Measurements from ENCODE around the gene STK35.

STK35 gene

DNA sequence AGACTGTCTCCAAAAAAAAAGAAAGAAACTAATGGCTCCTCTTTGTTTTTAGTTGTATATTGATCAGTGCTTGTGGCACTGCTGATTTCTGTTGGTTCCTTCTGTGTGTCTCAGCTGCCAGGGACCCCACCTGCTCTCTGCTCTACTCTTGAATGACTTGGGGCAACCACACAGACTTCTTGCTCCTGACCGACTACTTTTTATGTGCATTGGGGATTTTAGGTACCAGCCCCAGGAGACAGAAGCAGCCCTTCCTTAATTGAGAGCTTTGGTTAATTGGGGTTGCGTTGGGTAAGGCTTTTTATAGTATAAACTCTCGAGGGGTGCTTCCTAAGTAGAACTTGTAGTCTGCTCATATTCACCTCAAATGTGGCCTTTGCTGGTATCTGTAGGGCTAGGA lies 6.9 kb downstream of the STK35 start:
- DNase-seq: no peak

DNA sequence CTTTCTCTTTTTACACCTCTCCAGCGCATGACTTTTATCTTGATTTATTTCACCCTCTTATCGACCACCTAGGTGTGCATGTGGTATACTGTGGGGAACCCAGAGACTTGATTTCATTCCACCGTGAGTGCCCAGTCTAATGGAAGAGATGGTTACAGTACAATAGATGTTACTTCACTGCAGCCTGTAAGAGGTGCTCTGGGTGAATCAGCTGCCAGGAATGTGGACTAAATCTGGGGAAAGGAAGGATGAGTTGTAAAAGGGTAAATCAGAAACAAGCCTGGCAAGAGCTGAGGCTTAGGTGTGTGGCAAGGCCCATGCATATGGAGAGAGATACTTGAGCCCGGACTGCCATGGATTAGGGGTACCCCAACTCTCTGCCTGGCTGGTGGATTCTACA lies 7.4 kb downstream of the STK35 start:
- DNase-seq: no peak

DNA sequence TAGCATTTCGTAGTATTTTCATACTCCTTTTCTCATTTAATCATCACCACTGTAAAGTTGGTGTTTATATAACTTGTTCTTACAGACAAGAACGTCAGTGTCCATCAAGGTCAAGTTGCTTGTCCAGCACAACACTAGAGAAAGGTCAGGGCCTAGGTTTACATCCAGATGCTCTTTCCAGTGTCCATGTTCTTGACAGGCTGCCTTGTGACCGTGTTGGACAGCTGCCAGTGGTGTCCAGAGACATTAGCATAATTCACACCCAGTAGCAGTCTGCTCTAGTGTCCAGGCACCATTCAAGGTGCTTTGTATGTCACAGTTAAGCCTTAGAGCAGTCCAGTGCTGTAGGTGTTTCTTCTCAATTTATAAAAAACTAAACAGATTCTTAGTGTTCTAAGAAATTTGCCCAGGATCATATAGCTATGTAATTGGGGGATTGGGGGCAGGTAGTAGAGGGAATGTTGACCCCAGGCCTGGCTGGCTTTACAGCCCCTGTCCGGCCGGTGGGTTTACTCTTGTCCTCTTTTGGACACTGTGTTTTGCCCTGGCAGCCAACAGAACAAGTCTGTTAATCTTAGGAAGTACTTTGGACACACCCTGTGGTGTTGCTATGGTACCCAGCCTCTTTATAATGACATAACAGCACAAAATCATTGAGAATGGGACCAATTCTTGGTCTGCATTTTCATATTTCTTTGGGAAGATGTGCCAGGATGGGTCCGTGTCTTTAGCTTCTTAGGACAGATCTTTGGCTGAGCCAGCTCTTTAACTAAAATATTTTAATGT lies 8.0 kb downstream of the STK35 start:
- no peak for DNase-seq

DNA sequence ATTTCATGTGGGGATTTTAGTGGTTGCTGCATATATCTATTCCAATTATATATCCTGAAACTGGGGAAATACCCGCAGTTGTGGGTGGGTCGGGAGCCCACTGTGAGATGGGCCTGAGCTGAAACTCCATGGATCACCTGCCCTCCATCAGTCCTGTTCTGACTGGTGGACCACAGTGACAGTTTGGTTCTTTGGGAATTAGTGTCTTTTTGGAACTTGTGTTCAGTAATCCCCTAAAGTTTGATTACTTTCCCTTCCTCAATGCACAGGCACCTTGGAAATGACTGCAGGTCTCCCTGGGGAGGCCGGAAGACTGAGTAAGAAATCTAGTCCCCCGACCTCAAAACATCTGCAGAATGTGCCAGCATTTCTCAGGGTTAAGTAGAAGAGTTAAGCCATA lies 11.3 kb downstream of the STK35 start:
- DNase-seq: no peak

DNA sequence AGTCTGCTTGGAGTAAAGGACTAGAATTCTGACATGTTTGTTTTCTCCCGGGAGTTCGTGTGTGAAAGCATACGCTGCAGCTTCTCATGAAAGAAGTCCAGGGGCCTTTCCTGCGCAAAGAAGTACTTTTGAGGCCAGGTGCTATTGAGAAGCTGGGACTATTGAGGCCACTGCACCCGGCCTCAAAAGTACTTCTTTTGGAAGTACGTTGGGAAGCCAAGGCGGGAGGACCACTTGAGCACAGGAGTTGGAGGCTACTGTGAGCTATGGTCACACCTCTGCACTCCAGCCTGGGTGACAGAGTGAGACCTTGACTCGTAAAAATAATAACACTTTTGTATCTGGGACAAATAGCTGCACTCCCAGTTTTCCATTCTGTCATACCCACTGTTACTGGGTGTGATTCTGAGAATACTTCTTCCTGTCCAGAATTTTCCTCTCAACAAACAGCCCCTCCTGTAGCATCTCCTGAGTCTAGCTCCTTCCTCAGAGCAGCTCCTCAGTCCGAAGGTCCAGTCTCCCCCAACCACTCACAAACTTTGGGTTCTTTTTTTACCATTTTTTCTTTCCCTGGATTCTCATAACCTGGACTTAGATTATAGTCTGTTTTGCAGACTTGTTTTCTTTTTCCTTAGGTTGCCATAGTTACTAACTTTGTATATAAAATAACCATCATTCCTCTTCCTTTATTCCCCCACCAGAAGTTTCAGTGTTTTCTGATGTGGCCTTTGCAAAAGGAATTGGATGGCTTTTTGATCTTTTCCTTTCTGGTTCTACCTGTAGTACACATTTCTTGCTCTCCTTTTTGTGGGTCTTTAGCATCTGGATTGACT lies 12.7 kb downstream of the STK35 start:
- DNase-seq: no peak

DNA sequence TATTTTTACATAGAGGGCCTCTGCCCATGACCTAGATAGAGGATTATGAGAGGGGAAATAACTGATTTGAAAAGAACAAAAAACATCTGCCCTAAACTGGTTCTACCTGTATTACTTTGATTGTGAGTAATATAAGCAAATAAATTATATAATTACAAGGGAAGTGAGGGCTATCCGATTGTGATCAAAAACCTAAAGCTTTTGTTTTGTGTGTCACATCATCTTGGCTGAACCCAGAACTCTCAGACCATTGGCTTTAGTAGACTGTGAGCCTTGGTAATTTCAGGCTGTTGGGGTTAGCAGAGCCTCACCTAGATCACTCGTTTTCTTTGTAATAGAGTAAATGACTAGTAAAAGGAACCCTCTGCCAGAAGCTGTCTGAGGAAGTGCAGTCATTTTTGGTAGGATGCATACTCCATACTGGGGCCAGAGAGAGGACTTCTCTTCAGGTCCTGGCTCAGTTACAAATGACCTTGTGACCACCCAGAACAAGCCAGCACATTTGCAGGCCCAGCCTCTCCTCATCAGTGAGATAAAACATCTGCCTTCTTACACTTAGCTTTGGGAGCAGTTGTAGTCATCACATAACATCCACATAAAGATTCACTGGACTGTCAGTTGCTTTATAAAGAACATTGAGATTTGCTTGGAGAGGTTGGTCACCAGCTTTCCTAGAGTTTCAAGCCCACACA lies 13.5 kb downstream of the STK35 start:
- DNase-seq: no peak

DNA sequence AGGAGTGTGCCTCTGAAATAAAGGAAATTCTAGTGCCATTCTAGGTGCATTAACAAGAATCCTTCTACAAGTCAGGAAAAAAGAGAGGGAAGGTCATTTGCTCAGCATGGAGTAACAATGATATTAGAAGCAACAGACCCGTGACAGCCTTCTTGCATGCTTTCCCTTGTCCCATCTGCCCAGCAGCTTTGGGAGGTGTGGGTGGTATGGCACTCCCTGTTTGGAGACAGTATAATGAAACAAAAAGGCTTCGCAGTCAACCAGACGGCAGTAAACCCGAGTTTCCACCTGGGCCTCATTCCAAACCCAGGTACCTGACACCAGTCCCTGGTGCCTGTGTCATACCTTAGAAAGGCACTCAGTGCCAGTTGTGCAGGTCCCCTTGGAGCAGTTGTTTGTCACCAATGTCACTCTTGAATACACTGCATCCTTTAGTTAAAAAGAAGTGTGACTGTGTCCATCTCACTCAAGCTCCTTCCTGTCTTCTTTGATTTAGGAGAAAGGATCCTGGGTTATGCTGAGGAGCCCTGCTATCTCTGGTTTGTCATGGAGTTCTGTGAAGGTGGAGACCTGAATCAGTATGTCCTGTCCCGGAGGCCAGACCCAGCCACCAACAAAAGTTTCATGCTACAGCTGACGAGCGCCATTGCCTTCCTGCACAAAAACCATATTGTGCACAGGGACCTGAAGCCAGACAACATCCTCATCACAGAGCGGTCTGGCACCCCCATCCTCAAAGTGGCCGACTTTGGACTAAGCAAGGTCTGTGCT lies 14.7 kb downstream of the STK35 start:
- DNase-seq: no peak

DNA sequence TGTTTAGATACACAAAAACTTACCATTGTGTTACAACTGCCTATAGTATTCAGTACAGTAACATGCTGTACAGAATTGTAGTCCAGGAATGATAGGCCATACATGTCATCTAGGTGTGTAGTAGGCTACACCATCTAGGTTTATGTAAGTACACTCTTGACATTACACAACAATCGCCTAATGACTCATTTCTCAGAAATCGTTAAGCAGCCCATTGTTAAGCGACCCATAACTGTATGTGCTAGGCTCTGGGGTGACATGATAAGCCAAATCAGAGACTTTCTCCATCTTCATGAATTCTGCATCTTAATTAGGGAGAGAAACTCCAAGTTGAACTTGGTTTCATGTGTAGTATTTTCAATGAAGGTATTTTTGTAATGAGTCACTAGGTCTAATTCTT lies 17.2 kb downstream of the STK35 start:
- no peak for DNase-seq

DNA sequence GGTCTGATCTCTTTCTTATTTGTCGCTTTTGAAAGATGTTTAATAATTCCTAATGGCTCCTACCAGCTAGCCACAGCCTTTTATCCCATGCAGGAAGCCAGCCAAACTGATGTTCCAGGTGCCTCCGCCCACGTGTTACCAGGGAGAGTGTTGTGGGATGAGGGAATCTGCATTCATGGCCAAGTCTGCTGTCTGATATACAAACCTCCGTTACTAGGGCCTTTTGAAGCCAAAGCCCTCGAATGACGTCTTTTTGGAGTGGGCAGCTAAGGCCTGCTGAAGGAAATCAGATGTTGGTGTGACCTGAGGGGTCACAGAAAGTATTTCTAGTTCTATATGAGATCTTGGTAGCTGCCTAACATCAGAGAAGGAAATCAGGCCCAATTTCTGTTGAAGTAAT lies 21.3 kb downstream of the STK35 start:
- no peak for DNase-seq

DNA sequence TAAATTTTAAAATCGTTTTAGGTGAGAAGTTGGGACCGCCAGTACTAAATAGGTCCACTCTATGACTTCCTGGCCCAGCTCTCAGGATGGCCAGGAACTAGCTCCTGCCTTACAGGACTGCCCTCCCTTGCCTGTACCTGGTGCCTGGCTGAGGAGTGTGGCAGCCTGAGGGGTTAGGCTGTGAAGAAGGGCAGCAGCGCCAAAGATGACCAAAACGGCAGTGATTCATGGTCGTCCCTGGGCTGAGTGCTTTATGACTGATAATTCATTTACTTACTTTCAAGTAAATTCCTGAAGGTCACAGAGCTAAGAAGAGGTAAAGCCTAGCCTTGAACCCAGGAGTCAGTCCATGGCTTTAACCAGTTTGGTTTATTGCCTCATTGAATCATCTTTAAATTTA lies 22.1 kb downstream of the STK35 start:
- DNase-seq: no peak

DNA sequence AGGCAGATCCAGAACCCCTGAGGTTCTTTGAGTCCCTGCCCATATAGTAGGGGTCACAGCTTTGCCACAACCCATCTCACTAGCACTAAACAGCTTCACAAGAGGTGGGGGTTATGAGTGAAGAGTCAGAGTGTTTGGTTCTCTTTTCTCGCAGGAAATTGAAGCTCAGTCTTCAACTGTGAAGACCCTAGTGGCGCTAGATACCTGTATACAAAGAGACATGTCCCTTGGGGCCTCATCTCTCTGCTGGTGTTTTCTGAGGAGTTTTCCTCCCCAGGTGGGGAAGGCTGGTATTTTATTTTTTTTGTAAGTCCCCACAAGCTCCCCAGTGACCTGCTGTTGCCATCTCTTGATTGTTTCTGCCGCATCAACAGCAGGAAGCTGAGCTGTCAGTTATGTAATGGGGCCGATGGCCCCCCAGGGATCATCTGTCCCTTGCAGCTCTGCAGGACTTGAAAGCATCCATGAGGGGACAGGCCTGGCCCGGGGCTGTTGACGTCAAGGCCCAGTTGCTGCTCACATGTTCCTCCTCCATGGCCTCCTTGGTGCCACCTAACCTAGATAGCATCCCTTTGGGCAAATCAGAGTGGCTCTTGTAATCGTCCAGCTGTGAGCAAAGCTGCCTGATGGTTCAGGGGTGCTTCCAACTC lies 23.1 kb downstream of the STK35 start:
- no peak for DNase-seq

DNA sequence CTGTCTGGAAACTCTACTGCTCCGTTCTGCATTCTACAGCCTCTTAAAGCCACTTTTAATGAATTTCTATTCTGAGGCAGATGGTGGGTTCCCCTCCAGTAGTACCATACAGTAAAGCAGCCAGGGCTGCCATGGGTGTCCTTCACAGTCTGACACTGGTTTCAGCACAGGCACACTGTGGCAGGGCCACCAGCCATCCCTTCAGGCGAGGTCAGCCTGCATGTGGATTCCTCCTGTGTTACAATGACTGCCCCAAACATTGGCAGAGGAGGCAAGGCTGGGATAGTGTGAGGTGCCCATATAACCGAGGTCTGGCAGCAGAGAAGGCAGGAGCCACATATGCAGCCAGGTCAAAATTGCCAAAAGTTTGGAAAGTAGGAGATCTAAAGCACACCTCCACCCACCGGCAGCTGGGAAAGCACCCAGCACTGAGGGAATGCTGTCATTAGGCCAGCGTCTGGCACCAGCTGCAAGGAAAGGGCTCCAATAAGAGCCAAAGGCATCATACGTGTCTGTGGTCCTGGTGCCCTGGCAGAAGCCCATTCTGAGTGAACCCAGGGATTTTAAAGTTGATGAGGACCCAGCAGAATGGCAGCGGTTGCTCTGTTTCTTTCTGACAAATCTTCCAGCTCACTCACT lies 24.0 kb downstream of the STK35 start:
- DNase-seq: no peak

DNA sequence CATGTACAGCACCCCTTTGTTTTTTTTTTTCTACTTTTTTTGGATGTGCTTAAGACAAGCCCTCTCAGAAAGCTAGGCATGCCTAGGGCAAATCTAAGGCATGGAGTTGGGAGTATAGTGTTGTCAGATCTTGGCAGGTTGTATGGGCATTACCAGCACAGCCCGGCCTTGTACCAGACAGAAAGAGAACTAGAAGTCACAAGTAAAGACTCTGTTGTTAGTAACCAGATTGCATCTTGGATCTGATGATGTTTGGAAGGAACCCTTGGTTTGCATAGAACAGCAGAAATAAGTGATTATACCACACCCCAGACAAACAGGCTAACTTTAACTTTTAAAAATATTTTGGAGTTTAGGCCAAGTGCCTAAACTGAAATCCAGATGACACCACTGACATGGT lies 25.6 kb downstream of the STK35 start:
- DNase-seq: no peak

DNA sequence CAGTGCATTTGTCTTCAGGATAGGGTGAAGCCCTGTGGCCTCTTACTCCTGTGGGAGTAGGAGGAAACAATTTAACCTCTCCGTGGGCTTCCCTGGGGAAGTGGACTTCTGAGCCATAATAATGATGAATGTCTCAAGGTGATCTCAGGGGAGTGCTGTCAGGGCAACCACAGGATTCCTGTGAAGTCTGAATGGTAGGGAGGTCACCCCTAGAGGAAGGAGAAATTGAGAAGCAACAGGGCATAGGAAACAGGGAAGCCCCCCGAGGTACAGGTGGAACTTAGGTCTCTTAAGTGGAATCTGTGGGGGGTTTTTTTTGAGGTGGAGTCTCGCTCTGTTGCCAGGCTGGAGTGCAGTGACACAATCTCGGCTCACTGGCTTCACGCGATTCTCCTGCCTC lies 26.9 kb downstream of the STK35 start:
- no peak for DNase-seq

DNA sequence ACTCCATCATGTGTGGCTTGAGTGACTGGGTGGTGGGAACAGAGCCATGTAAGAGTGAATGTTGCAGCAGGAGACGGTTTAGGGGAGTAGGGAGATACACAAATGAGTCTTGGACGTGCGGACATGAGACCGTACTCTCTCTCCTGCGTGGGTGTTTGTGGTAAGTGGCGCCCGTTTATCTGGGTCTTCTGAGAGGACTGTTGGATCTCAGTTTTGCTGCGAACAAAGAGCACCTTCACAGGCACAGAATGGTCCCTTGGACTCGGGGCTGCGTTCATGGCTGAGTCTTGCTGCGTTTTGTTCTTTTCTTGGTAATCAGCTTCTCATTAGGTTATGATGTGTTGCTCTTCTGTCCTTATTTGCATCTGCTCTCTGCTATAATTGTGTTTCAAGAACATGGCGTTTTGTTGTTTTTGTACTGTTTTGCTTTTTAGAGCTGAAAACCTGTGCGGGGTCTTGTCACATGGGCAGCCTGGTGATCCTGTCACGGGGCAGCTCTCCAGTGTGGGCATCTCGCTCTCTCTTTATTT lies 28.5 kb downstream of the STK35 start:
- no peak for DNase-seq

DNA sequence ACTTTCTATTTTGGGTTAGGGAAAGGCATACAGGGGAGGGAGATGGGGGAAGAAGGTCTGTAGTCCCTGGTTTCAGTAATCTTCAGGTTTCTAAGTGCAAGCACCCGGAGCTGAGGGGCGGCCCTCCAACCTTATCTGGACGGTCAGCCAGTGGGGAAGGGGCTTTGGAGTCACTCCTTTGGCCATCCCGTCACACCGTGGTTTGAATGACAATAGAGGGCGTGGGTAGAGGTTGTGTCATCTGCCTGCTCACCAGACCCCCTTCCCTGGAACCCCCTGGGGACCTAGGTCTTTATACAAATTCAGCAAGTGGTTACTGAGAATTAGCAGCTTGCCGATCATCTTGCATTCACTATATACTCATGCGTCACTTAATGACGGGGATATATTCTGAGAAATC lies 29.1 kb downstream of the STK35 start:
- DNase-seq: no peak

DNA sequence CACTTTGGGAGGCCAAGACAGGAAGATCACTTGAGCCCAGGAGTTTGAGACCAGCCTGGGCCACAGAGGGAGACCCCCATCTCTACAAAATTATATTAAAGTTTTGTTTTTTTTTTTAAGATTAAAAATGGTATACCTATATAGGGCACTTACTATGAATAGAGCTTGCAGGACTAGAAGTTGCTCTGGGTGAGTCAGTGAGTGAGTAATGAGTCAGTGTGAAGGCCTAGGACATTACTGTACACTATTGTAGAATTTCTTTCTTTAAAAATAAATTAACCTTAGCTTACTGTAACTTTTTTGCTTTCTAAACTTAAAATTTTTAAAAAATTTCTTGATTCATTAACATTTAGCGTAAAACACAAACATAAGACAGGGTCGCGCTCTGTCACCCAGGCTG lies 29.7 kb downstream of the STK35 start:
- DNase-seq: no peak

DNA sequence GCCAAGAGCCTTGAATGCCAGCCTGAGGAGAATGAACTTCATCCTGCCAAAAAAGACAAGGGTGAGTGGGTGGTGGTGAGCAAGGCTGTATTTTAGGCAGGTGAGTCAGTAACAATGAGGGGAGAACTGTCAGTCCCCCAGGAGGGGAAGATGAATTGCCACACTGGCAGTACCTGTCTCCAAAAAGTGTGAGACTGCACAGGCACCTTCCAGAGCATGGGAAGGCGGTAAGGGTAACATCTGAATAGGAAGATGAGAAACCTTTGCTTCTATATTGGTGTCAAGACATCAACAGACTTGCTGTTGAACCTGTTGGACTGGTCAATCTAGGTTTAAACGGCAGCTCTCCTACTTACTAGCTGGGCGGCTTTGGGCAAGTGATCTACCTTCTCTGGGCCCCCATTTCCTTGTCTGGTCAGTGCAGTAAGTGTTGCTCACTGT lies 30.9 kb downstream of the STK35 start:
- no peak for DNase-seq

DNA sequence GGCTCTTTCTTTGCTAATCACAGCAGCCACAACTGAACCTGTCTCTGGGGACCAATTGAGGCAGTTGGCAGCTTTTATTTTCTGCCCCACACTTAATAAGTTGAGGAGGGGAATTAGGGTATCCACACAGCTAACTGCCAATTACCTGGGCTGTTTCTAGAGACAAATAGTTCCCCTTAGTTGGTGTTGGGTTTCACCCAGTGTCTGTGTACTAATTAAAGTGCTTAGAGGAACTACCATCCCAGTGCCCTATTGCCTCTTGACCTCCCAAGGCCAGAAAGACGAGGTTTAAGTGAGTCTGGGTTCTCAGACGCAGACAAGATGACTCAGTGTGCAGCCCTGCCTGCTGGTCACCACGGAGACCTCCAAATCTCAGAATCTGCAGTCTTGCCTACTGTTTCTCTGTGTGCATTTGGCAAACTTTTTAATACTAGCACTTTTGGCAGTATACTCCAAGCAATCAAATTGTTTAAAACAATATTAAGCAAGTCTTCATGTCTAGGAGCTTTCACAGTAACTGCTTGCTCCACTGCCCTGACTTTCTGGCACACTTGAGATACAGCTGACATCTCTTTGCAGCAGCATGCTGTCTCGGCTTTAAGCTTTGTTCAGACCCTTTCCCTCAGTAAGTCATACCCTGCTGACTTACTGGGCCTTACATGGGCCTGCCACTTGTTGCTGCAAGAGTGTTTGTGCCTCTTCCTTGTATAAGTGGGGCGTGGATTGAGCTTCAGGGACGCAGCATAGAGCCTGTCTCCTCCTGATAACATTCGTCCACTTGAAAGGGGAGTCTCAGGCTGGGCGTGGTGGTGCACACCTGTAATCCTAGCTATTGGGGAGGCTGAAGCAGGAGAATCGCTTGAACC lies 31.9 kb downstream of the STK35 start:
- DNase-seq: no peak

DNA sequence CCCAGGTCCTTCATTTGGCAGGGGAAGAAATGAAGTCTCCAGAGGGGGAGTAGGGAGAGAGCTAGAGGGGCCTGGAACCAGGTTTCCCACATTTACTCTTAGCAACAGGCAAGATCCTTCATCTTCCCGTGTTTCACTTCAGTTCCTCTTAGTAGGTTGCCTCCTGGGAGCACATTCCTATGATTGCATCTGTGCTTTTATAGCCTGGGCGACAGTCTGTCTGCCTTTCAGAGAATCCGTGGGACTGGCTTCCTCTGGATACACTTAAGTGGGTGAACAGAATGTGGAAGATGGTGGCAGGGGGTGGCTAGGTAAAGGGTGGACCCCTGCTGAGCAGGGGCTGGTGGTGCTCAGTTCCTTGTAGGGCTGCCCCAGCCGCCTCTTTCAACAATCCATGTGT lies 33.4 kb downstream of the STK35 start:
- no peak for DNase-seq

DNA sequence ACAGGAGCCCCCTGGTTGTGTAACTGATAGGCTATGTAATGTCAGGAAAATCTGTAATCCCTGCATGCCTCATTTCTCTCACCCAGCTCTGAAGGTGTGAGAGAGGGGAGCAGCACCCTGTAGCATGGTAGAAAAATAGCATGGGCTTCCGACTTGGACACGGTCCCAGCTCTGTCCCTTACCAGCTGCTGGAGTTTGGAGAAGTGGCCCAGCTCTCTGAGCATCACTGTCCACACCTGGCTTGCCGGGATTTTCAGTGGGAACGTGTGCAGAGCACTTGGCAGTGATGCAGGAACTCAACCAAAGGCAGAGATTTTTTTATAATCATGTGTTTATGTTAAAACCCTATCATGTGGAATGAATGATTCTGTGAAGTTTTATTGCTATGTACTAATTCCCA lies 34.6 kb downstream of the STK35 start:
- no peak for DNase-seq

All from NCI-H187 (cell line).